ENCODE results near the gene SAMD4A.
"Not testable (repeated sequence)": the region's sequence is repeated elsewhere in the genome, so short reads cannot be mapped to it uniquely, and the experiment has no call there.

Gene SAMD4A

DNA sequence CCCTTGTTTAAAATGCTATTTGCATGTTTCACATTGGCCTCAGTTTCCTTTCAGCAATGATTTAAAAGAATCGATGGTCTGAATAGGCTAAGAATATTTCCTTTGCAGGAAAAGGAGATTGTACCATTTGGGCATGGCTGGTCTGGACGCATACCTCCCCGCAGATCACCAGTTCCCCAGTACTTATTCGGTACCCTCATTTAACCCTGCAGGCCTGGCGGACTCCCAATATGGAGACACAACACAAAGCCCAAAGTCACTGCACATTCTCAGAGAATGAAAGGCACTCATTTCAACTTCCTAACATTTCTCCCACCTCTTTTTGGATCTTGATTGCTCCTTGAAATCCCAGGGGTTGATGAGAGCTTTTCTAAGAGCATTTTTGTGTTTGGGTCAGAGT lies 182.8 kb downstream of the SAMD4A start:
- no peak for DNase-seq (ENCODE audit: low read depth)
- TF ChIP-seq, protein P1, sequence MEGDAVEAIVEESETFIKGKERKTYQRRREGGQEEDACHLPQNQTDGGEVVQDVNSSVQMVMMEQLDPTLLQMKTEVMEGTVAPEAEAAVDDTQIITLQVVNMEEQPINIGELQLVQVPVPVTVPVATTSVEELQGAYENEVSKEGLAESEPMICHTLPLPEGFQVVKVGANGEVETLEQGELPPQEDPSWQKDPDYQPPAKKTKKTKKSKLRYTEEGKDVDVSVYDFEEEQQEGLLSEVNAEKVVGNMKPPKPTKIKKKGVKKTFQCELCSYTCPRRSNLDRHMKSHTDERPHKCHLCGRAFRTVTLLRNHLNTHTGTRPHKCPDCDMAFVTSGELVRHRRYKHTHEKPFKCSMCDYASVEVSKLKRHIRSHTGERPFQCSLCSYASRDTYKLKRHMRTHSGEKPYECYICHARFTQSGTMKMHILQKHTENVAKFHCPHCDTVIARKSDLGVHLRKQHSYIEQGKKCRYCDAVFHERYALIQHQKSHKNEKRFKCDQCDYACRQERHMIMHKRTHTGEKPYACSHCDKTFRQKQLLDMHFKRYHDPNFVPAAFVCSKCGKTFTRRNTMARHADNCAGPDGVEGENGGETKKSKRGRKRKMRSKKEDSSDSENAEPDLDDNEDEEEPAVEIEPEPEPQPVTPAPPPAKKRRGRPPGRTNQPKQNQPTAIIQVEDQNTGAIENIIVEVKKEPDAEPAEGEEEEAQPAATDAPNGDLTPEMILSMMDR (IDR thresholded peaks at IDR 0.05; ENCODE audit: insufficient read depth, low read depth, low read length, missing control alignments) = no peak
- no peak overlapping the region for H3K4me3 ChIP-seq (ENCODE audit: low read length)

DNA sequence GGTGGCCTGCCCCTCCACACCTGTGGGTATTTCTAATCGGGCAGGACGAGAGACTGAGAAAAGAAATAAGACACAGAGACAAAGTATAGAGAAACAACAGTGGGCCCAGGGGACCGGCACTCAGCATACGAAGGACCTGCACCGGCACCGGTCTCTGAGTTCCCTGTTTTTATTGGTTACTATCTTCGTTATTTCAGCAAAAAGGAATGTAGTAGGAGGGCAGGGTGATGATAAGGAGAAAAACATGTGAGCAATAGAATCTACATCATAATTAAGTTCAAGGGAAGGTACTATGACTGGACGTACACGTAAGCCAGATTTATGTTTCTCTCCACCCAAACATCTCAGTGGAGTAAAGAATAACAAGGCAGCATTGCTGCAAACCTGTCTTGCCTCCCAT lies 185.7 kb downstream of the SAMD4A start:
- H3K4me3 ChIP-seq (ENCODE audit: low read length); DNase-seq (ENCODE audit: low read depth): not testable (repeated sequence)

DNA sequence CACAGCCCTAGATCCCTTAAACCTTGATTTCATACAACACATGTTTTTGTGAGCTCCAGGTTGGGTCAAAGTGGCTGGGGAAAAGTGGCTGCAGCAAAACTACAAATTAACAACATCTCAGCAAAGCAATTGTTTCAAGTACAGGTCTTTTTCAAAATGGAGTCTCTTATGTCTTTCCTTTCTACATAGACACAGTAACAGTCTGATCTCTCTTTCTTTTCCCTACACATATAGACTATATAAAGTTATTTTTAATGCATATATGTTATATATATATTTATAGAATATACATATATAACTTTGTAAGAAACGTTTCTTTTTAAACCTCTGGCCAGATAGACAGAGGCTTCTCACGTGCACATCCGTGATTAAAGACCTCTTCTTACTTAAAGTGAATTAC lies 186.5 kb downstream of the SAMD4A start:
- not testable (repeated sequence) for H3K4me3 ChIP-seq (ENCODE audit: low read length); DNase-seq (ENCODE audit: low read depth)

DNA sequence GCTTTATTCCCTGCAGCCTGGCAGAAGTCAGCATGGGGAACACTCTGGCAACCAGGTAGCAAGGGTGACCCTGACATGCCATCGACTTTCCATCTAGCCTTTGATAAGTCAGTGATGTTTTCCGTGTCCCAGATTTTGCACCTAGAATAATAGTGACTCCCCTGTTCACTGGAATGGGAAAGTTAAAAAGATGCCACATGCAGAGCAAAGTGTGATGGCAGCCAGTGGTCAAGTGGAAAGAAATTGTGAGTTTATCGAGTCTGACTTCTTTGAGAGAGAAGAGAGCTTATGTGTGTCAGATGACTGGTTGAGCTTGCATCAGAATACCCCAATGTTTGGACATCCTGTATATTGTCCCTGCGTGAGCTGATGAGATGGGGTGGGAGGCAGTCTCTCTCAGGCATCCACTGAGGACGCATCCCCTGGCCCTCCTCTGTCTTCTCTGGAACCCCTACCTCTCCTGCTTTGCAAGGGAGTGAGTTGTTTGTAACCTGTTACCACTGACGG lies 187.2 kb downstream of the SAMD4A start:
- TF ChIP-seq, protein P1 (IDR thresholded peaks at IDR 0.05; ENCODE audit: insufficient read depth, low read depth, low read length, missing control alignments) = no peak
- no peak overlapping the region for H3K4me3 ChIP-seq (ENCODE audit: low read length)
- DNase-seq (ENCODE audit: low read depth) = no peak

DNA sequence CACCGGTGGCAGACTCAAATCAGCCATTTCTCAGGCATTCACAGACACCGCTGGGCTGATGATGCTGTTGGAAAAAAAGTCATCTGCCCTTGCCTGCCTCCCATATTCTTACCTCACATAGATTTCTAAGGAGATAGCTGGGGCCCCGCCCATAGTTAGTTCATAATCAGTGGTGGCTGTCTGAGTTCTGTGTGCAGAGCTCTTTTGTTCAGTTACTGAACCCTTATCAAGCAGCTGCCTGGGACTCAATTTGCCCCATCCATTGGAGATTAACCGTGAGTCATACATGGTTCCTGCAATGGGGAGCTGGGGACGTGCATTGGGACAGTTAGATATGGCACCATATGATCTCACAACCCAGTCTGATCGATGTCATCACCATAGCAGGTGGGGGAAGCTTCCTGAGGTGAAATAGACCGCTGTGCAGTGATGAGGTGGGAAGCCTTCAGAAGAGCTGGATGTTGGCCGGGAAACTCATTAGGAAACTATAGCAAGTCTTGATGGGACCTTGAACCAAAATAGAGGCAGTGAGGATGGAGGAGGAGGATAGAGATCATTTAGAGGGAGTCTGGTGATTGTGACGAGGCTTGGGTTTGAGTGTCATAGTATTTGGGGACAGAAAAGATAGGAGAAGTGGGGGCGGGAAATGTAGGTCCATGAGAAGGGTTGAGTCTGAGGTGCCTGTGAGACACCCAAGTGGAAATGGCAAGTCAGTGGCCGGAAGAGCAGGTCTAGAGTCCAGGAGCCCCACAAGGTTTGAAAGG lies 187.9 kb downstream of the SAMD4A start:
- H3K4me3 ChIP-seq (ENCODE audit: low read length) = no peak overlapping the region
- DNase-seq (ENCODE audit: low read depth) = no peak
- TF ChIP-seq, protein P1 (IDR thresholded peaks at IDR 0.05; ENCODE audit: insufficient read depth, low read depth, low read length, missing control alignments) = no peak

DNA sequence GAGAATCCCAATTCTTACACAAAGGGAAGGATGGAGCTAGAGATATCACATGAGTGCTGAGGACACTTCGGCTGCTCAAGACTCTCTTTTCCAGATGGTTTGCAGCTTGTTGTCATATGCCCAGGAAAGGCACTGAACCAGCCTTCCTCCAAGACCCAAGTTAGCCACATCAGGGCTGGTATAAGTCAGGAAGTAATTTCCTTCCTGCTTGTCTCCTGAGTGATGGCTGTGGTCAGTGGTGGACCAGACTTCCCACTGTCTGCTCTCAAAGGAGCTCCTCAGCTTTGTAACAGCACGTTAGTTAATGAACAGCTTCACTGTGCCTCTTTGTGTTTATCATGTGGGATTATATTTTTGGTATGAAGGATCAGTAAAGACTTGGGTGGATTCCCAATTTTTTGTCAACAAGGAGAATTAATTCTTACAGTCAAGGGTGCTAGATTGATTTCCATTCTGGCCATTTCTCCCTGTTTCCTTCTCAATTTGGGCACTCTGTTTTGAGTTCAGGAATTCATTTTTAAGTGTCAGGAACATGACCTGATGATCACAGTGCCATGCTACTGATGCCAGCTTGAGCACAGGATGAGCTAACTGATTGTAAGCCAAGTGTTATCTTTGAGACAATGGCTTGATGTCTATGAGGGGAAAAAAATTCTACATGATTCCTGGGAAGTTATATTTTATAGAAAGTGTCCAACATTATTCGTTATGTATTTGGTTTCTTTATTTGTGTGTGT lies 189.9 kb downstream of the SAMD4A start:
- H3K4me3 ChIP-seq (ENCODE audit: low read length) = no peak overlapping the region
- DNase-seq (ENCODE audit: low read depth) = no peak
- TF ChIP-seq, protein P1 (IDR thresholded peaks at IDR 0.05; ENCODE audit: insufficient read depth, low read depth, low read length, missing control alignments) = no peak

DNA sequence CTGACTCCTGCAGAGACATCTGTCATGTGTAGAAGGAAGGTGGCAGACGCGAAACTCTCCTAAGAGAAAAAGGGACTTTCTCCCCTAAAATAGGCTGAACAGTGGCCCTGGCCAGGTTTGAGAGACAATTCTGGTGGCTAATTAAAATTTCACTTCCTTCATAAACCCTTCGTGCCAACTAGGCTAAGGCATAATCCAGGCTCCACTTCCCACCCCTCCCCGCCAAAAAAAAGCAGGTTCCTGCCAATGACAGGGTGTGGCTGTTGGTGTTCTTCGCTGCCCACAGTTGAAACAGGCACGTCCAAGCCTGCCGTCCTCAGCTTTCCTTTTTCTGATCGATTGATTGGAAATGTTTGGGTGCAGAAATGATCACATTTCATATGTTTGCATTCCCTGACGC lies 191.1 kb downstream of the SAMD4A start:
- no peak for DNase-seq (ENCODE audit: low read depth)
- TF ChIP-seq, protein P1 (IDR thresholded peaks at IDR 0.05; ENCODE audit: insufficient read depth, low read depth, low read length, missing control alignments) = no peak
- no peak overlapping the region for H3K4me3 ChIP-seq (ENCODE audit: low read length)
